ENCODE results near the gene P2RX2.

Gene P2RX2

DNA sequence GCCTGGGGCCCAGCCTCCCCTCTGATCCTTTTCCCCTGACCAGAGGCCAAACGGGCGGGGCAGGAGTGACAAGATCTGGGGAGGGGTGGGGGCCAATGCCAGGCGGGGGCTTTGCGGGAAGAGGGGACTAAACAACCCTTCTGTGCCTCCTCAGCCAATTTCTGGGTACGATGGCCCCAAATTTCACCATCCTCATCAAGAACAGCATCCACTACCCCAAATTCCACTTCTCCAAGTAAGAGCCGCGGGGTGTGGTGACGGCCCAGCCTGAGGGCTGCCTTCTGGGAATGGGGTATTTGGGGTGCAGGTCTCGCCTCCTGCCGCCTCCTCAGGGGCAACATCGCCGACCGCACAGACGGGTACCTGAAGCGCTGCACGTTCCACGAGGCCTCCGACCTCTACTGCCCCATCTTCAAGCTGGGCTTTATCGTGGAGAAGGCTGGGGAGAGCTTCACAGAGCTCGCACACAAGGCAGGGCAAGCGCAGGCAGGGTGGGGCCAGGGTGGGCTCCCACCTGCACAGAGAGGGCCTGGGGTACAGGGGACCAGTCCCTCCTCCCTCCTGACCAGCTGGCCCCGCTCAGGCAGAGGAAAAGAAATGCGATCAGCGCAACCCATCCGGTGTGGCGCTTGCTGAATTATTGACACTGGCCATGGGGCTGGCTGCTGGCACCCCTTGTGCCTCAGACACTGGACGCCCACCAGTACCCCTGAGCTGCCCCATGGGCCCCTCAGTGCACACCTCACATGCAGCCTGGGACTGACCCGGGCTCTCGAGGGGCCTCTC, 1.7 kb downstream of the P2RX2 start:
- Histone ChIP-seq H3K9me3 (replicated peaks in 1 of 2; ENCODE audit: control insufficient read depth in 2 of 2, insufficient read depth in 1 of 2, low read depth in 1 of 2, low read length in 2 of 2) (peaks cover 19 to 25% of the 10 kb centered on the region in 2 donors), H2AFZ (ENCODE audit: low read length) (no peak overlapping the region), H3K4ac (ENCODE audit: low read length) (no peak overlapping the region), H3K27me3 (ENCODE audit: control insufficient read depth in 3 of 3, insufficient read depth in 3 of 3, low read depth in 1 of 3, low read length in 3 of 3) (peaks cover 20 to 50% (median 44%) of the 10 kb centered on the region in 3 experiments), H4K8ac (ENCODE audit: low read depth, low read length) (no peak overlapping the region), H3K4me3 (ENCODE audit: low read length in 2 of 2) (no peak overlapping the region), H3K79me1 (ENCODE audit: low read depth, low read length) (no peaks in the 10 kb centered on the region), H3K4me1 (ENCODE audit: control insufficient read depth in 2 of 2, insufficient read depth in 1 of 2, low read depth in 1 of 2, low read length in 2 of 2) (peaks cover 5 to 6% of the 10 kb centered on the region in 2 donors), H3K4me2 (ENCODE audit: insufficient read depth, low read length, poor library complexity, severe bottlenecking) (no peak overlapping the region), H3K18ac (ENCODE audit: low read length) (peak overlapping the region; percentile 57), H3K27ac (replicated peaks; ENCODE audit: low read length) (no peak overlapping the region), H2BK5ac (ENCODE audit: low read length) (no peak overlapping the region), H3K14ac (ENCODE audit: low read length) (no peak overlapping the region), H3K23ac (ENCODE audit: low read depth, low read length, poor library complexity) (peak overlapping the region; percentile 89), H2AK5ac (ENCODE audit: low read depth, low read length) (peak overlapping the region; percentile 56), H2BK120ac (ENCODE audit: low read depth, low read length) (no peak overlapping the region), H3K9ac (ENCODE audit: low read depth, low read length, poor library complexity) (peak overlapping the region; percentile 2), H2BK12ac (ENCODE audit: low read length) (no peak overlapping the region), H2BK15ac (ENCODE audit: low read length) (no peak overlapping the region), H3K36me3 (replicated peaks in 1 of 2; ENCODE audit: control insufficient read depth in 2 of 2, insufficient read depth in 2 of 2, low read length in 2 of 2) (peaks cover 15 to 25% of the 10 kb centered on the region in 2 donors), H4K91ac (ENCODE audit: low read depth, low read length, poor library complexity) (no peak overlapping the region)
- DNase-seq (ENCODE audit: low spot score): no peak
- no CpG with 5 or more reads among the region's 29 CpGs for WGBS, 2 donors (ENCODE audit: extremely low coverage in 2 of 2, insufficient read length in 2 of 2, insufficient replicate concordance in 1 of 2)

DNA sequence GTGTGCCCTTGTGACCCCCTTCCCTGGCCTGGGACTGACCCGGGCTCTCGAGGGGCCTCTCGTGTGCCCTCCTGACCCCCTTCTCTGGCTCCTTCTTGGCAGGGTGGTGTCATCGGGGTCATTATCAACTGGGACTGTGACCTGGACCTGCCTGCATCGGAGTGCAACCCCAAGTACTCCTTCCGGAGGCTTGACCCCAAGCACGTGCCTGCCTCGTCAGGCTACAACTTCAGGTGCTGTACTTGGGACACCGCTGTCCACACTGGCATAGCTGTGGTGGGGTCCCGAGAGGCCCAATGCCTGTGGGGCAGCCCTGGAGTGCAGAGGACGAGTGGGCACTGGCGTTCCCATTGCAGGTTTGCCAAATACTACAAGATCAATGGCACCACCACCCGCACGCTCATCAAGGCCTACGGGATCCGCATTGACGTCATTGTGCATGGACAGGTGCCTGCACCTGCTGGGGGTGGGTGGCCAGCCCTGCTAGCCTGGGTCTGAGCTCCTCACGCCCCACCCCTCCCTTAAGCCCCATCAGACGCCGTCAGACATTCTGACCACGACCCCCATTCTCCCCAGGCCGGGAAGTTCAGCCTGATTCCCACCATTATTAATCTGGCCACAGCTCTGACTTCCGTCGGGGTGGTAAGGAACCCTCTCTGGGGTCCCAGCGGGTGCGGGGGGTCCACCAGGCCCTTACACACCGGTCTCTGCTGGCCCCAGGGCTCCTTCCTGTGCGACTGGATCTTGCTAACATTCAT, 2.5 kb downstream of the P2RX2 start:
- Histone ChIP-seq H3K14ac (ENCODE audit: low read length) (no peak overlapping the region), H3K27ac (replicated peaks; ENCODE audit: low read length) (no peak overlapping the region), H2AK5ac (ENCODE audit: low read depth, low read length) (no peak overlapping the region), H3K79me1 (ENCODE audit: low read depth, low read length) (no peaks in the 10 kb centered on the region), H2AFZ (ENCODE audit: low read length) (no peak overlapping the region), H4K91ac (ENCODE audit: low read depth, low read length, poor library complexity) (no peak overlapping the region), H3K4me3 (ENCODE audit: low read length in 2 of 2) (no peak overlapping the region), H3K9me3 (replicated peaks in 1 of 2; ENCODE audit: control insufficient read depth in 2 of 2, insufficient read depth in 1 of 2, low read depth in 1 of 2, low read length in 2 of 2) (peaks cover 12 to 20% of the 10 kb centered on the region in 2 donors), H4K8ac (ENCODE audit: low read depth, low read length) (no peak overlapping the region), H3K4me2 (ENCODE audit: insufficient read depth, low read length, poor library complexity, severe bottlenecking) (no peak overlapping the region), H3K23ac (ENCODE audit: low read depth, low read length, poor library complexity) (peak overlapping the region; percentile 52), H2BK120ac (ENCODE audit: low read depth, low read length) (no peak overlapping the region), H3K4me1 (ENCODE audit: control insufficient read depth in 2 of 2, insufficient read depth in 1 of 2, low read depth in 1 of 2, low read length in 2 of 2) (peaks cover 5 to 6% of the 10 kb centered on the region in 2 donors), H2BK5ac (ENCODE audit: low read length) (no peak overlapping the region), H2BK12ac (ENCODE audit: low read length) (no peak overlapping the region), H3K4ac (ENCODE audit: low read length) (no peak overlapping the region), H2BK15ac (ENCODE audit: low read length) (no peak overlapping the region), H3K36me3 (replicated peaks in 1 of 2; ENCODE audit: control insufficient read depth in 2 of 2, insufficient read depth in 2 of 2, low read length in 2 of 2) (peaks cover 23 to 32% of the 10 kb centered on the region in 2 donors), H3K18ac (ENCODE audit: low read length) (no peak overlapping the region), H3K27me3 (ENCODE audit: control insufficient read depth in 3 of 3, insufficient read depth in 3 of 3, low read depth in 1 of 3, low read length in 3 of 3) (peaks cover 15 to 42% (median 36%) of the 10 kb centered on the region in 3 experiments), H3K9ac (ENCODE audit: low read depth, low read length, poor library complexity) (peak overlapping the region; percentile 2)
- no CpG with 5 or more reads among the region's 28 CpGs for WGBS, 2 donors (ENCODE audit: extremely low coverage in 2 of 2, insufficient read length in 2 of 2, insufficient replicate concordance in 1 of 2)
- no peak for DNase-seq (ENCODE audit: low spot score)

DNA sequence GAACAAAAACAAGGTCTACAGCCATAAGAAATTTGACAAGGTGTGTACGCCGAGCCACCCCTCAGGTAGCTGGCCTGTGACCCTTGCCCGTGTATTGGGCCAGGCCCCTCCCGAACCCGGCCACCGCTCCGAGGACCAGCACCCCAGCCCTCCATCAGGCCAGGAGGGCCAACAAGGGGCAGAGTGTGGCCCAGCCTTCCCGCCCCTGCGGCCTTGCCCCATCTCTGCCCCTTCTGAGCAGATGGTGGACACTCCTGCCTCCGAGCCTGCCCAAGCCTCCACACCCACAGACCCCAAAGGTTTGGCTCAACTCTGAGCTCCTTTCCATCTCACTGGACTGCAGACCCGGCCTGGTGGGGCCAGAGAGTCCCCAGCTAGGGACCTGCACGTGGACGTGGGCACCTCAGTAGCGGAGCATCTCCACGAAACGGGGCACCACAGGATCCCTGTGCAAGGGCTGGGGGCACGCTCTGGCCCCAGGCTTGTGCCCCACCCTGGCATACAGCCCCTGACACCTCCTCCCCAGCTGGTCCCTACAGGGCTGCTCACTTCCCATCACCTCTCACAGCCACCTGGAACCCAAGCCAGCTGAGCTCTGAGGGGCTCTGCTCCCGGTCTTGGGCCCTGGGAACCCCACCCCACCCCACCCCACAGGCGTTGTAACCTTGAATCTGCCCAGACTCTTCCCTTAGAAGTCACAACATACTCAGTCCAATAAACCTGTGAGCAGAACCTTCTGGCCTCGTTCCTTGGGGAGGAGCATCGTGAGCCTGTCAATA, 3.3 kb downstream of the P2RX2 start:
- peaks cover 10 to 14% of the 10 kb centered on the region in 2 donors for H3K9me3 ChIP-seq (replicated peaks in 1 of 2; ENCODE audit: control insufficient read depth in 2 of 2, insufficient read depth in 1 of 2, low read depth in 1 of 2, low read length in 2 of 2)
- no peak for DNase-seq (ENCODE audit: low spot score)
- H4K8ac ChIP-seq (ENCODE audit: low read depth, low read length): no peak overlapping the region
- no peak overlapping the region for H3K9ac ChIP-seq (ENCODE audit: low read depth, low read length, poor library complexity)
- H3K4me1 ChIP-seq (ENCODE audit: control insufficient read depth in 2 of 2, insufficient read depth in 1 of 2, low read depth in 1 of 2, low read length in 2 of 2): peaks cover 5 to 6% of the 10 kb centered on the region in 2 donors
- H2BK15ac ChIP-seq (ENCODE audit: low read length): no peak overlapping the region
- H4K91ac ChIP-seq (ENCODE audit: low read depth, low read length, poor library complexity): no peak overlapping the region
- H2BK120ac ChIP-seq (ENCODE audit: low read depth, low read length): no peak overlapping the region
- no peak overlapping the region for H3K27ac ChIP-seq (replicated peaks; ENCODE audit: low read length)
- H3K36me3 ChIP-seq (replicated peaks in 1 of 2; ENCODE audit: control insufficient read depth in 2 of 2, insufficient read depth in 2 of 2, low read length in 2 of 2): peaks cover 24 to 40% of the 10 kb centered on the region in 2 donors
- peak overlapping the region in 1 of 2 donors; percentile 57 for H3K4me3 ChIP-seq (ENCODE audit: low read length in 2 of 2)
- no peak overlapping the region for H3K18ac ChIP-seq (ENCODE audit: low read length)
- H2BK12ac ChIP-seq (ENCODE audit: low read length): no peak overlapping the region
- no peak overlapping the region for H3K4me2 ChIP-seq (ENCODE audit: insufficient read depth, low read length, poor library complexity, severe bottlenecking)
- H3K4ac ChIP-seq (ENCODE audit: low read length): no peak overlapping the region
- peaks cover 15 to 36% (median 34%) of the 10 kb centered on the region in 3 experiments for H3K27me3 ChIP-seq (ENCODE audit: control insufficient read depth in 3 of 3, insufficient read depth in 3 of 3, low read depth in 1 of 3, low read length in 3 of 3)
- no peaks in the 10 kb centered on the region for H3K79me1 ChIP-seq (ENCODE audit: low read depth, low read length)
- H2BK5ac ChIP-seq (ENCODE audit: low read length): no peak overlapping the region
- peak overlapping the region; percentile 90 for H3K14ac ChIP-seq (ENCODE audit: low read length)
- no peak overlapping the region for H2AK5ac ChIP-seq (ENCODE audit: low read depth, low read length)
- no CpG with 5 or more reads among the region's 21 CpGs for WGBS, 2 donors (ENCODE audit: extremely low coverage in 2 of 2, insufficient read length in 2 of 2, insufficient replicate concordance in 1 of 2)
- H3K23ac ChIP-seq (ENCODE audit: low read depth, low read length, poor library complexity): peak overlapping the region; percentile 87
- H2AFZ ChIP-seq (ENCODE audit: low read length): no peak overlapping the region
